Breast epithelium (tissue), 4 donors: Measurements from ENCODE around the gene CASK. TPM values are rescaled to one million over a fixed set of nuclear protein-coding genes. Genes with fewer than 3 reads are reported as not detected.

Experiments
- DNase-seq, 2 donors: peaks; one replicate each; pipeline ENCODE4 v3.0.0-alpha.2; 2019; ENCODE audit warnings: low spot score in 2 of 2
- H3K27ac ChIP-seq, 2 donors: fragments of 200-600 bp; sonication (generic) in 1 of 2; one replicate each; pipeline ENCODE4 v1.5.1; 2016 to 2019; ENCODE audit warnings: mild to moderate bottlenecking in 1 of 2
- H3K27me3 ChIP-seq, 2 donors: fragments of 200-600 bp; sonication (generic) in 1 of 2; one replicate each; pipeline versions ENCODE4 v1.5.1 to v1.6.0; 2017 to 2019; ENCODE audit warnings: control low read depth in 1 of 2, mild to moderate bottlenecking in 1 of 2
- H3K36me3 ChIP-seq: fragments of 200-600 bp; one replicate; pipeline ENCODE4 v1.5.1; 2019
- H3K4me1 ChIP-seq, 2 donors: fragments of 200-600 bp; sonication (generic); one replicate each; pipeline ENCODE4 v1.5.1; 2016 to 2019; ENCODE audit warnings: control low read depth in 1 of 2
- H3K4me3 ChIP-seq, 3 donors: fragments of 200-600 bp; sonication (generic); 1 replicate in 2 of 3; 2 replicates in 1 of 3; pipeline ENCODE4 v1.5.1; 2016 to 2019; ENCODE audit warnings: mild to moderate bottlenecking in 3 of 3, moderate library complexity in 2 of 3
- H3K9me3 ChIP-seq, 2 donors: fragments of 200-600 bp; sonication (generic) in 1 of 2; one replicate each; pipeline ENCODE4 v1.5.1; 2016 to 2019; ENCODE audit warnings: control low read depth in 1 of 2
- POLR2A ChIP-seq: fragments of 450-650 bp; IDR thresholded peaks from one replicate; pipeline ENCODE4 v1.6.1; 2016; ENCODE audit warnings: antibody characterized with exemption, mild to moderate bottlenecking, moderate library complexity
- POLR2AphosphoS5 ChIP-seq, 3 donors: sonication (generic); formaldehyde crosslinking; IDR thresholded peaks; one replicate each; pipeline ENCODE4 v1.6.1; 2017; ENCODE audit warnings: antibody characterized with exemption in 3 of 3
- intact Hi-C: fragments of 100-400 bp; cut with DNase I; formaldehyde crosslinking; loops from one replicate; pipeline ENCODE4 v1.15.1; 2023; ENCODE audit warnings: low total_unique reads
- total RNA-seq, 3 donors: library from RNA; depleted of rRNA; stranded (reverse); fragments of >200 nt; gene quantifications; one replicate each; pipeline ENCODE4 v1.1.0, GENCODE V29; 2016
- TF ChIP-seq, protein P1 (sequence below), 3 donors: fragments of 450-650 bp; IDR thresholded peaks; one replicate each; pipeline ENCODE4 v1.5.1; 2016 to 2017; ENCODE audit warnings: antibody characterized with exemption in 3 of 3, mild to moderate bottlenecking in 3 of 3, moderate library complexity in 3 of 3

Gene CASK
- total RNA-seq, 3 donors from 2014 or later: 34.4 to 103 (median 52.4) TPM

GRCh38 chrX:41857670-41858069 is 65.7 kb downstream of the CASK start:
- H3K4me1 ChIP-seq: no peaks in the 10 kb centered on the region
- H3K36me3 ChIP-seq: no peaks in the 10 kb centered on the region
- no peak for TF ChIP-seq POLR2AphosphoS5 (IDR thresholded peaks at IDR 0.05)
- TF ChIP-seq, protein P1, sequence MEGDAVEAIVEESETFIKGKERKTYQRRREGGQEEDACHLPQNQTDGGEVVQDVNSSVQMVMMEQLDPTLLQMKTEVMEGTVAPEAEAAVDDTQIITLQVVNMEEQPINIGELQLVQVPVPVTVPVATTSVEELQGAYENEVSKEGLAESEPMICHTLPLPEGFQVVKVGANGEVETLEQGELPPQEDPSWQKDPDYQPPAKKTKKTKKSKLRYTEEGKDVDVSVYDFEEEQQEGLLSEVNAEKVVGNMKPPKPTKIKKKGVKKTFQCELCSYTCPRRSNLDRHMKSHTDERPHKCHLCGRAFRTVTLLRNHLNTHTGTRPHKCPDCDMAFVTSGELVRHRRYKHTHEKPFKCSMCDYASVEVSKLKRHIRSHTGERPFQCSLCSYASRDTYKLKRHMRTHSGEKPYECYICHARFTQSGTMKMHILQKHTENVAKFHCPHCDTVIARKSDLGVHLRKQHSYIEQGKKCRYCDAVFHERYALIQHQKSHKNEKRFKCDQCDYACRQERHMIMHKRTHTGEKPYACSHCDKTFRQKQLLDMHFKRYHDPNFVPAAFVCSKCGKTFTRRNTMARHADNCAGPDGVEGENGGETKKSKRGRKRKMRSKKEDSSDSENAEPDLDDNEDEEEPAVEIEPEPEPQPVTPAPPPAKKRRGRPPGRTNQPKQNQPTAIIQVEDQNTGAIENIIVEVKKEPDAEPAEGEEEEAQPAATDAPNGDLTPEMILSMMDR (IDR thresholded peaks at IDR 0.05): no peak
- TF ChIP-seq POLR2A: no peak
- H3K27me3 ChIP-seq: peaks cover 0 to 17% of the 10 kb centered on the region in 2 donors
- no peaks in the 10 kb centered on the region for H3K9me3 ChIP-seq
- intact Hi-C loops: loop anchor here (5.0 kb wide), 1 partner anchor 755 kb away; no protein-coding TSS in a partner anchor
- H3K4me3 ChIP-seq: no peak overlapping the region
- DNase-seq: no peak
- H3K27ac ChIP-seq: no peak overlapping the region

DNA sequence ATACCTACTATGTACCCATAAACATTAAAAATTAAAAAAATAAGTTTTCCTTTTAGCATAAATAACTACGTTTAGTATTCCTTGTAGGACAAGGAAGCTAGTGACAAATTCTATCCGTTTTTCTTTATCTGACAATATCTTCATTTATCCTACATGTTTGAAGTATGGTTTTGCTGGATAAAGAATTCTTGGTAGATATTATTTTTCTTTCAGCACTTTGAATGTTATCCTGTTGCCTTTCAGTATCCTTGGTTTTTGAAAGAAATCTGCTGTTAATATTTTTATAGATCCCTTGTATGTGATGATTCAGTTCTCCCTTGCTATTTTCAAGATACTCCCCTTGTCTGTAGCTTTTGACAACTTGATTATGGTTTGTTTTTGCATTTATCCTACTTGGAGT is 76.6 kb downstream of the CASK start:
- intact Hi-C loops: no loop called here
- H3K4me1 ChIP-seq: no peaks in the 10 kb centered on the region
- no peak overlapping the region for H3K27ac ChIP-seq
- peaks cover 6% of the 10 kb centered on the region for H3K36me3 ChIP-seq
- peaks cover 13 to 66% of the 10 kb centered on the region in 2 donors for H3K9me3 ChIP-seq
- no peak for TF ChIP-seq POLR2A
- no peak for TF ChIP-seq POLR2AphosphoS5 (IDR thresholded peaks at IDR 0.05)
- TF ChIP-seq, protein P1 (IDR thresholded peaks at IDR 0.05): no peak
- H3K27me3 ChIP-seq: no peaks in the 10 kb centered on the region
- H3K4me3 ChIP-seq: no peak overlapping the region
- no peak for DNase-seq

DNA sequence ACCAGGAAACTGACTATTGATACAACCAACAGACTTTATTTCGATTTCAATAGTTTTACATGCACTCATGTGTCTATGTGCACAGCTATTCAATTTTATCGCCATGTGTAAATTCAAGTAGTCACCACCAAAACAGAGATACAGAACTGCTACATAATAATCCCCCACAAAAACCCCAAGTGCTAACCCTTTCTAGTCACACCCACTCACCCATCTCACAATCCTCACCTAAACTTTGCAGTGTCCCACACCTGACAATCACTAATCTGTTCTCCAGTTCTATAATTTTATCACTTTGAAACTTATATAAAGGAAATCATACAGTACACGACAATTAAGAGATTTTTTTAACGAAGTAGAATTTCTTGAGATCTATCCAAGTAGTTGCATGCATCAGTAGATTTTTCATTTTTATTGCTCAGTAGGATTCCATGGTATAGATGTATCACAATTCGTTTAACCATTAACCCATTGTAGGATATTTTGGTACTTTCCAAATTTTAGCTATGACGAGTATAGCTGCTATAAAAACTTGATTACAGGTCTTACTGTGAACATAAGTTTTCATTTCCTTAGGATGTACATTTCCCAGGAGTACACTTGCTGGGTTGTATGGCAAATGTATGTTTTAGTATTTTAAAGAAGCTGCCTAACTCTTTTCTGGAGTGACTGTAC is 85.9 kb downstream of the CASK start:
- intact Hi-C loops: no loop called here
- TF ChIP-seq POLR2AphosphoS5 (IDR thresholded peaks at IDR 0.05) (no peak), POLR2A (no peak)
- TF ChIP-seq, protein P1 (IDR thresholded peaks at IDR 0.05): no peak
- Histone ChIP-seq H3K36me3 (no peaks in the 10 kb centered on the region), H3K4me1 (no peaks in the 10 kb centered on the region), H3K4me3 (no peak overlapping the region), H3K9me3 (peaks cover 0 to 10% of the 10 kb centered on the region in 2 donors), H3K27ac (no peak overlapping the region), H3K27me3 (peaks cover 0 to 9% of the 10 kb centered on the region in 2 donors)
- DNase-seq: no peak

GRCh38 chrX:41828826-41829225 is 94.5 kb downstream of the CASK start:
- H3K36me3 ChIP-seq: no peaks in the 10 kb centered on the region
- no peak overlapping the region for H3K27ac ChIP-seq
- no peaks in the 10 kb centered on the region for H3K9me3 ChIP-seq
- intact Hi-C loops: no loop called here
- TF ChIP-seq POLR2AphosphoS5 (IDR thresholded peaks at IDR 0.05): no peak
- no peak for TF ChIP-seq POLR2A
- TF ChIP-seq, protein P1 (IDR thresholded peaks at IDR 0.05): no peak
- DNase-seq: no peak
- no peaks in the 10 kb centered on the region for H3K4me1 ChIP-seq
- H3K27me3 ChIP-seq: no peaks in the 10 kb centered on the region
- H3K4me3 ChIP-seq: no peak overlapping the region

DNA sequence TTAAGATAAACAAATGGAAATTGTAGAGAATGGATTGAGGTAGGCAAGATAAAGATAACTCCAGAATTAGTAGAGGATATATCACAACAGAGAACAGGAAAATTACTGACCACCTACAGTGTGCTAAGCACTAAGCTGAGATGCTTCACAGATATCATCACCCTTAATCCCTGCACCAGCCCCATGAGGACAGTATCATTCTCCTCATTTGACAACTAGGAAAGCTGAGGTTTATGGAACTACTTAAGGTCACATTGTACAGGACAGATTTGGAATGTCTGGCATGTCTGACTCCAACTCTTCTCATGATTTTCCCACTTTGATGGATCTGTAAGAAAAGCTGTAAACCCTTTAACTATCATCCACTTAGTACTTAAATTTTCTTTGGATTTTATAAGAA is 95.5 kb downstream of the CASK start:
- TF ChIP-seq POLR2AphosphoS5 (IDR thresholded peaks at IDR 0.05) (no peak), POLR2A (no peak)
- TF ChIP-seq, protein P1 (IDR thresholded peaks at IDR 0.05): no peak
- no peaks in the 10 kb centered on the region for H3K27me3 ChIP-seq
- intact Hi-C loops: no loop called here
- H3K36me3 ChIP-seq: no peaks in the 10 kb centered on the region
- H3K27ac ChIP-seq: no peak overlapping the region
- no peak for DNase-seq
- H3K4me1 ChIP-seq: no peaks in the 10 kb centered on the region
- no peak overlapping the region for H3K4me3 ChIP-seq
- H3K9me3 ChIP-seq: no peaks in the 10 kb centered on the region
